Activated CD4-positive, alpha-beta memory T cell treated with anti-CD3 and anti-CD28 coated beads for 36 hours (primary cell): ENCODE measurements around the gene ZNF282. TPM values are rescaled to one million over a fixed set of nuclear protein-coding genes. Genes with fewer than 3 reads are reported as not detected.
"Not testable (repeated sequence)": the region's sequence is repeated elsewhere in the genome, so short reads cannot be mapped to it uniquely, and the experiment has no call there.

Source experiments
- CTCF ChIA-PET: fragments of 350-600 bp; sonication (Branson Sonifier 250); formaldehyde crosslinking; loops from one replicate; lab custom pipeline; 2021; ENCODE audit warnings: antibody characterized with exemption, inconsistent platforms; lab: Charles Lee
- POLR2A ChIA-PET: fragments of 350-600 bp; sonication (Branson Sonifier 250); formaldehyde crosslinking; loops from one replicate; lab custom pipeline; 2021; ENCODE audit warnings: antibody characterized with exemption; lab: Charles Lee
- DNase-seq: peaks from one replicate; pipeline ENCODE4 v3.0.0-alpha.2; 2020
- H3K27ac Mint-ChIP-seq: one replicate; pipeline ENCODE4 v1.8.0; 2021; ENCODE audit warnings: mixed read lengths
- H3K27me3 Mint-ChIP-seq: one replicate; pipeline ENCODE4 v1.8.0; 2021; ENCODE audit warnings: mixed read lengths
- H3K36me3 Mint-ChIP-seq: one replicate; pipeline ENCODE4 v1.8.0; 2021; ENCODE audit warnings: mixed read lengths
- H3K4me1 Mint-ChIP-seq: one replicate; pipeline ENCODE4 v1.8.0; 2021; ENCODE audit warnings: low read depth, mixed read lengths
- H3K4me3 Mint-ChIP-seq: one replicate; pipeline ENCODE4 v1.8.0; 2021; ENCODE audit warnings: mild to moderate bottlenecking, mixed read lengths
- H3K9me3 Mint-ChIP-seq: one replicate; pipeline ENCODE4 v1.8.0; 2021; ENCODE audit warnings: mixed read lengths
- intact Hi-C: fragments of 100-400 bp; cut with micrococcal nuclease; formaldehyde crosslinking; loops from one replicate; pipeline ENCODE4 v1.15.1; 2023
- total RNA-seq, 2 experiments: library from RNA; stranded (reverse); gene quantifications; one replicate each; pipeline ENCODE4 v1.2.3, GENCODE V29; 2021

The ZNF282 gene
- total RNA-seq, 2 experiments from 2014 or later: 61.7 to 61.9 TPM

GRCh38 chr7:149240637-149241036, 45.3 kb downstream of the ZNF282 start:
- no peak for DNase-seq
- CTCF ChIA-PET: interaction anchor here (0.9 to 2.9 kb wide), 5 partner anchors 21 to 166 kb away, joined by 3 to 10 read pairs (median 4); partner anchors contain the start of genes ZNF282 and ZNF783
- peaks cover 6% of the 10 kb centered on the region for H3K27me3 Mint-ChIP-seq
- POLR2A ChIA-PET: interaction anchor here (0.7 to 2.8 kb wide), 2 partner anchors 8 to 21 kb away, joined by 3 to 9 read pairs; partner anchors contain the start of gene ZNF783
- peak overlapping the region; percentile 90 for H3K27ac Mint-ChIP-seq
- H3K4me1 Mint-ChIP-seq: peaks cover 52% of the 10 kb centered on the region
- H3K4me3 Mint-ChIP-seq: peak overlapping the region; percentile 94
- peaks cover 20% of the 10 kb centered on the region for H3K36me3 Mint-ChIP-seq
- intact Hi-C loops: no loop called here
- peaks cover 8% of the 10 kb centered on the region for H3K9me3 Mint-ChIP-seq

GRCh38 chr7:149241696-149242095, 46.4 kb downstream of the ZNF282 start:
- CTCF ChIA-PET: interaction anchor here (1.0 to 2.9 kb wide), 4 partner anchors 20 to 95 kb away, joined by 4 to 10 read pairs (median 6); partner anchors contain the start of genes ZNF282, ZNF398 and ZNF783
- peaks cover 8% of the 10 kb centered on the region for H3K9me3 Mint-ChIP-seq
- peak overlapping the region; percentile 48 for H3K4me3 Mint-ChIP-seq
- H3K4me1 Mint-ChIP-seq: peaks cover 55% of the 10 kb centered on the region
- peaks cover 4% of the 10 kb centered on the region for H3K27me3 Mint-ChIP-seq
- peaks cover 23% of the 10 kb centered on the region for H3K36me3 Mint-ChIP-seq
- peak overlapping the region; percentile 49 for H3K27ac Mint-ChIP-seq
- POLR2A ChIA-PET: interaction anchor here (0.6 to 2.8 kb wide), 3 partner anchors 12 to 227 kb away, joined by 3 to 9 read pairs (median 5); partner anchors contain the start of gene ZNF783
- intact Hi-C loops: no loop called here
- DNase-seq: no peak

DNA sequence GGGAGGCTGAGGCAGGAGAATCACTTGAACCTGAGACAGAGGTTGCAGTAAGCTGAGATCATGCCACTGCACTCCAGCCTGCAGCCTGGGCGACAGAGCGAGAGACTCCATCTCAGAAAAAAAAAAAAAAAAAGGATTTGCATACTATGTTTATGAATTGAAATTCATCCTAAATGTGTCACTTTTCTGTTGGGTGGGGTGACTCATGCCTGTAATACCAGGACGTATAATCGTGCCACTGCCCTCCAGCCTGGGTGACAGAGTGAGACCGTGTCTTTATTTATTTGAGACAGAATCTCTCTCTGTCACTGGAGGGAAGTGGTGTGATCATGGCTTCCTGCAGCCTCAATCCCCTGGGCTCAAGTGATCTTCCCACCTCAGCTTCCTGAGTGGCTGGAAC, 49.9 kb downstream of the ZNF282 start:
- ChIA-PET POLR2A (interaction anchor here (0.7 to 6.1 kb wide), 7 partner anchors 16 to 377 kb away, joined by 3 to 62 read pairs (median 5); partner anchors contain the start of genes ZNF282 and ZNF783), CTCF (interaction anchor here (1.5 to 2.2 kb wide), 2 partner anchors 16 to 35 kb away, joined by 5 to 6 read pairs; partner anchors contain the start of gene ZNF783)
- Mint-ChIP-seq H3K36me3 (peaks cover 30% of the 10 kb centered on the region), H3K4me3 (peak overlapping the region; percentile 43), H3K27ac (peak overlapping the region; percentile 91), H3K4me1 (peaks cover 66% of the 10 kb centered on the region), H3K27me3 (no peaks in the 10 kb centered on the region), H3K9me3 (peaks cover 8% of the 10 kb centered on the region)
- intact Hi-C loops: loop anchor here (1.0 to 5.0 kb wide), 6 partner anchors 16 to 377 kb away; partner anchors contain the start of gene ZNF398
- peak; percentile 82 for DNase-seq

- DNase-seq: no peak
- Mint-ChIP-seq H3K9me3 (peaks cover 8% of the 10 kb centered on the region), H3K27ac (peak overlapping the region; percentile 91), H3K4me1 (peaks cover 64% of the 10 kb centered on the region), H3K4me3 (peak overlapping the region; percentile 43), H3K27me3 (no peaks in the 10 kb centered on the region), H3K36me3 (peaks cover 32% of the 10 kb centered on the region)
- intact Hi-C loops: loop anchor here (1.0 to 5.0 kb wide), 6 partner anchors 16 to 377 kb away; partner anchors contain the start of gene ZNF398
- CTCF ChIA-PET: interaction anchor here (0.7 to 2.2 kb wide), 3 partner anchors 16 to 50 kb away, joined by 3 to 6 read pairs (median 5); partner anchors contain the start of gene ZNF783
- POLR2A ChIA-PET: interaction anchor here (1.0 to 6.1 kb wide), 5 partner anchors 16 to 377 kb away, joined by 3 to 62 read pairs (median 7); partner anchors contain the start of genes ZNF282 and ZNF783
Observed at GRCh38 chr7:149245744-149246143, 50.4 kb downstream of the ZNF282 start.

DNA sequence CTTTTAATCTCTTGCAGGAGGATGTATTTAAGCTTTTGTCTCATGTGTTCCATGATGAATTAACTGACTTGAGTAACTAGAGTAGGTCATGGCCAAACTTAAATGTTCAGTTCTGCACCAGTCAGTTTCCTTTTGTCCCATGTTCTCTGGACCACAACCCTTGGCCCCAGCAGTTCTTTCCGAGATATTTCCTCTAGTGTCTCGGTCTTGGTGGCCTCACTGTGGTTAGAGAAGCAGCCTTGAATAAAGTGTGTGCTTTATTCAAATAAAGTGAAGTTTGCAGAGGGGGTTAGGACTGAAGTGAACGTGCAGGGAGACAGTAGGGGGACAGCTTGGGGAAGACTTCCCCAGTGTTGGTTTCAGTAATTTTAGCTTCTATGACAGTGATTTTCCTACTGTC, 53.4 kb downstream of the ZNF282 start:
- DNase-seq: peak; percentile 67
- no peaks in the 10 kb centered on the region for H3K9me3 Mint-ChIP-seq
- H3K36me3 Mint-ChIP-seq: peaks cover 30% of the 10 kb centered on the region
- intact Hi-C loops: loop anchor here (1.0 to 5.0 kb wide), 4 partner anchors 9 to 374 kb away; partner anchors contain the start of genes ZNF212 and ZNF398
- H3K27ac Mint-ChIP-seq: peak overlapping the region; percentile 91
- H3K4me1 Mint-ChIP-seq: peaks cover 51% of the 10 kb centered on the region
- no peaks in the 10 kb centered on the region for H3K27me3 Mint-ChIP-seq
- ChIA-PET CTCF (interaction anchor here (1.2 to 3.9 kb wide), 4 partner anchors 13 to 53 kb away, joined by 4 to 32 read pairs (median 7); partner anchors contain the start of genes ZNF282 and ZNF783), POLR2A (interaction anchor here (1.3 to 6.1 kb wide), 4 partner anchors 8 to 173 kb away, joined by 3 to 62 read pairs (median 8); partner anchors contain the start of gene ZNF783)
- peak overlapping the region; percentile 34 for H3K4me3 Mint-ChIP-seq

- H3K9me3 Mint-ChIP-seq, DNase-seq, H3K27me3 Mint-ChIP-seq, H3K4me3 Mint-ChIP-seq, intact Hi-C loops: not testable (repeated sequence)
- H3K27ac Mint-ChIP-seq: peak overlapping the region; percentile 54
- POLR2A ChIA-PET: interaction anchor here (0.6 to 6.1 kb wide), 2 partner anchors 11 to 93 kb away, joined by 3 to 62 read pairs; partner anchors contain the start of gene ZNF783
- CTCF ChIA-PET: interaction anchor here (1.4 to 3.9 kb wide), 2 partner anchors 12 to 17 kb away, joined by 3 to 32 read pairs; partner anchors contain the start of gene ZNF783
- peaks cover 44% of the 10 kb centered on the region for H3K4me1 Mint-ChIP-seq
- peaks cover 27% of the 10 kb centered on the region for H3K36me3 Mint-ChIP-seq
Observed at GRCh38 chr7:149250151-149250550, 54.8 kb downstream of the ZNF282 start.

DNA sequence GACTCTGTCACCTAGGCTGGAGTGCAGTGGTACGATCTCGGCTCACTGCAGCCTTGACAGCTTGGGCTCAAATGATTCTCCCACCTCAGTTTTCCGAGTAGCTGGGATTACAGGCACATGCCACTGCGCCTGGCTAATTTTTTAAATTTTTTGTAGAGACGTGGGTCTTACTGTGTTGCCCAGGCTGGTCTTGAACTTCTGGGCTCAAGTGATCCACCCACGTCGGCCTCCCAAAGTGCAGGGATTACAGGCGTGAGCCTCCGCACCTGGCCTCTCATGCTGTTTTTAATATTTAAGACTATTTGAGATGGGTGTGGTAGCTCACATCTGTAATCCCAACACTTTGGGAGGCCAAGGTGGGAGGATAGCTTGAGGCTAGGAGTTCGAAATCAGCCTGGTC, 56.2 kb downstream of the ZNF282 start:
- POLR2A ChIA-PET: interaction anchor here (1.5 kb wide), 1 partner anchor 10 kb away, joined by 5 read pairs; the partner anchor contains the start of gene ZNF783
- Mint-ChIP-seq H3K4me1 (peaks cover 34% of the 10 kb centered on the region), H3K36me3 (peaks cover 30% of the 10 kb centered on the region)
- CTCF ChIA-PET: interaction anchor here (1.0 kb wide), 1 partner anchor 10 kb away, joined by 3 read pairs; the partner anchor contains the start of gene ZNF783
- DNase-seq, H3K27me3 Mint-ChIP-seq, H3K27ac Mint-ChIP-seq, intact Hi-C loops, H3K4me3 Mint-ChIP-seq, H3K9me3 Mint-ChIP-seq: not testable (repeated sequence)

GRCh38 chr7:149252378-149252777, 57.0 kb downstream of the ZNF282 start:
- DNase-seq: no peak
- intact Hi-C loops: no loop called here
- peaks cover 36% of the 10 kb centered on the region for H3K4me1 Mint-ChIP-seq
- CTCF ChIA-PET: no interaction called here
- H3K36me3 Mint-ChIP-seq: peaks cover 30% of the 10 kb centered on the region
- no peak overlapping the region for H3K27ac Mint-ChIP-seq
- no peak overlapping the region for H3K4me3 Mint-ChIP-seq
- H3K9me3 Mint-ChIP-seq: no peaks in the 10 kb centered on the region
- H3K27me3 Mint-ChIP-seq: no peaks in the 10 kb centered on the region
- POLR2A ChIA-PET: interaction anchor here (1.5 to 2.3 kb wide), 2 partner anchors 9 to 23 kb away, joined by 5 to 8 read pairs; partner anchors contain the start of gene ZNF783

- Mint-ChIP-seq H3K27ac (no peak overlapping the region), H3K9me3 (no peaks in the 10 kb centered on the region), H3K4me3 (no peak overlapping the region), H3K36me3 (peaks cover 26% of the 10 kb centered on the region), H3K4me1 (peaks cover 23% of the 10 kb centered on the region), H3K27me3 (no peaks in the 10 kb centered on the region)
- DNase-seq: no peak
- ChIA-PET CTCF (interaction anchor here (1.0 to 1.1 kb wide), 2 partner anchors 8 to 31 kb away, joined by 3 to 4 read pairs; no protein-coding TSS in a partner anchor), POLR2A (interaction anchor here (2.3 kb wide), 1 partner anchor 25 kb away, joined by 8 read pairs; no protein-coding TSS in a partner anchor)
- intact Hi-C loops: no loop called here
Observed at GRCh38 chr7:149253665-149254064, 58.3 kb downstream of the ZNF282 start.

GRCh38 chr7:149254181-149254858, 59.0 kb downstream of the ZNF282 start:
- H3K27me3 Mint-ChIP-seq: no peaks in the 10 kb centered on the region
- intact Hi-C loops: no loop called here
- peaks cover 18% of the 10 kb centered on the region for H3K4me1 Mint-ChIP-seq
- H3K4me3 Mint-ChIP-seq: no peak overlapping the region
- POLR2A ChIA-PET: interaction anchor here (2.3 kb wide), 1 partner anchor 25 kb away, joined by 8 read pairs; no protein-coding TSS in a partner anchor
- H3K36me3 Mint-ChIP-seq: peaks cover 26% of the 10 kb centered on the region
- H3K27ac Mint-ChIP-seq: no peak overlapping the region
- CTCF ChIA-PET: no interaction called here
- DNase-seq: no peak
- H3K9me3 Mint-ChIP-seq: no peaks in the 10 kb centered on the region

- ChIA-PET CTCF (no interaction called here), POLR2A (no interaction called here)
- Mint-ChIP-seq H3K27ac (no peak overlapping the region), H3K27me3 (no peaks in the 10 kb centered on the region), H3K36me3 (peaks cover 24% of the 10 kb centered on the region), H3K4me1 (peaks cover 17% of the 10 kb centered on the region), H3K9me3 (no peaks in the 10 kb centered on the region), H3K4me3 (no peak overlapping the region)
- DNase-seq: no peak
- intact Hi-C loops: no loop called here
Observed at GRCh38 chr7:149255174-149255573, 59.8 kb downstream of the ZNF282 start.
